ENCODE measurements around the gene CYP19A1. TPM values are rescaled to one million over a fixed set of nuclear protein-coding genes. Genes with fewer than 3 reads are reported as not detected.

The CYP19A1 gene
- total RNA-seq, 1 experiment from 2014 or later, result not detected

DNA sequence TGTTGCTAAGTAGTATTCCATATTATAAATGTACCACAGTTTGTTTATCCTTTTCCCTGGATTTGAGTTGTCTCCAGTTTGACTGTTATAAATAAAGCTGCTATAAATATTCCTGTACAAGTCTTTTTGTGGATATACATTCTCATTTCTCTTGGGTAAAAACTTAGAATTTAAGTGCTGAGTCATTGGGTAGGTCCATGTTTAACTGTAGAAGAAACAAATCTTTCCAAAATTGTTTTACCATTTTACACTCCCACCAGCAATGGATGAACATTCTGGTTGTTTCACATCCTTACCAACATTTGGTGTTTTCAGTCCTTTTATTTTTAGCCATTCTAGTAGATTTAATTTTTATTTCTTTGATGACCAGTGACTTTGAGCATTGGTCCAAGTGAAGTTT, 169.7 kb downstream of the CYP19A1 start:
- ChIA-PET POLR2A (no interaction called here), CTCF (interaction anchor here (1.6 kb wide), 1 partner anchor 24 kb away, joined by 3 read pairs; no protein-coding TSS in a partner anchor), RAD21 (ENCODE audit: low non-redundant PET in 1 of 2, low total read pairs in 2 of 2, uncharacterized antibody in 2 of 2, unreplicated experiment in 2 of 2) (no interaction called here)
- Histone ChIP-seq H3K9ac (ENCODE audit: low read length) (no peak overlapping the region), H3K27ac (ENCODE audit: low read depth, low read length) (no peak overlapping the region), H3K9me3 (ENCODE audit: control insufficient read depth in 1 of 2, insufficient read depth in 1 of 2, low read depth in 1 of 2, low read length in 2 of 2) (no peaks in the 10 kb centered on the region), H3K4me3 (replicated peaks in 1 of 2; ENCODE audit: low read depth in 1 of 2, low read length in 2 of 2) (no peak overlapping the region), H3K36me3 (ENCODE audit: control insufficient read depth in 1 of 2, insufficient read depth in 2 of 2, low read length in 2 of 2) (no peaks in the 10 kb centered on the region), H3K9me2 (ENCODE audit: insufficient read depth) (no peaks in the 10 kb centered on the region), H3K27me3 (ENCODE audit: insufficient read depth, low read length) (no peaks in the 10 kb centered on the region), H3K4me2 (ENCODE audit: low read length) (no peak overlapping the region), H3K4me1 (ENCODE audit: control insufficient read depth in 1 of 2, insufficient read depth in 2 of 2, low read length in 2 of 2) (0 out of 4 replicates have a peak, but pooled peaks cover under 1 to 2% of the 10 kb centered on the region in 2 experiments), H4K20me1 (ENCODE audit: insufficient read depth) (no peaks in the 10 kb centered on the region), H2AFZ (ENCODE audit: low read depth, low read length, poor library complexity, severe bottlenecking) (no peak overlapping the region), H3K79me2 (ENCODE audit: insufficient read depth, low read length) (no peaks in the 10 kb centered on the region)
- intact Hi-C loops (cut with micrococcal nuclease), result loop anchor here (10.0 kb wide), 1 partner anchor 116 kb away; no protein-coding TSS in a partner anchor
- DNase-seq (ENCODE audit: low read depth, low spot score) (no peak), ATAC-seq (no peak)
- no peak for TF ChIP-seq CBX3 (IDR thresholded peaks at IDR 0.05; ENCODE audit: low read depth)
- no peak for TF ChIP-seq EGR1 (IDR thresholded peaks at IDR 0.05; ENCODE audit: low read depth)
- TF ChIP-seq RAD21 (IDR thresholded peaks at IDR 0.05; ENCODE audit: low read depth), result no peak
- TF ChIP-seq TCF7L2 (IDR thresholded peaks at IDR 0.05; ENCODE audit: borderline replicate concordance, extremely low read depth, insufficient read depth, insufficient read length), result no peak
- no TSS peak for BruUV-seq (replicated peaks)

DNA sequence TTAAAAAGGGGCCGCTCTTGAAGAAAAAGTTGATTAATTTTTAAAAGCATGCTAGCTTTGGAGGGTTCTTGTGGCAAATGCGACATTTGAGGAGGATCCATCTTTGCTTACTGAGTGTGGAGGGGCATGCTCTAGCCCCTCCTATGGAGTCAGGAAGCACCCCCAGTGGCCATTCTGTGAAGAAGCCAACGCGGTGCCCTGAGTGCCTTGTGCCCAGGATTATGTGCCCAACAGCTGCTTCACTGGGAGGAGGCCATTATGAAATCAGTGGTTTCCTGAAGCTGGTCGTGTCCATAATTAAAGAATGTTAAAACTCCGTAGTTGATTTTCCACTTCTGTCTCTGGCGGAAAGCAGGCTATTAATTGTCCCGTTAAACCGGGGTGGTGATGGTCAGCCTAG, 174.6 kb downstream of the CYP19A1 start:
- H3K79me2 ChIP-seq (ENCODE audit: insufficient read depth, low read length), result no peaks in the 10 kb centered on the region
- H3K36me3 ChIP-seq (ENCODE audit: control insufficient read depth in 1 of 2, insufficient read depth in 2 of 2, low read length in 2 of 2), result no peaks in the 10 kb centered on the region
- no peaks in the 10 kb centered on the region for H3K9me2 ChIP-seq (ENCODE audit: insufficient read depth)
- ChIA-PET RAD21 (ENCODE audit: low non-redundant PET in 1 of 2, low total read pairs in 2 of 2, uncharacterized antibody in 2 of 2, unreplicated experiment in 2 of 2) (interaction anchor here (1.1 to 1.7 kb wide), 3 partner anchors 28 to 219 kb away, joined by 5 to 7 read pairs (median 7); no protein-coding TSS in a partner anchor), POLR2A (no interaction called here), CTCF (interaction anchor here (0.7 to 6.0 kb wide), 23 partner anchors 8 to 613 kb away, joined by 3 to 81 read pairs (median 6); no protein-coding TSS in a partner anchor)
- intact Hi-C loops (cut with micrococcal nuclease), result loop anchor here (1.0 to 10.0 kb wide), 5 partner anchors 28 to 333 kb away; no protein-coding TSS in a partner anchor
- H3K4me3 ChIP-seq (replicated peaks in 1 of 2; ENCODE audit: low read depth in 1 of 2, low read length in 2 of 2), result no peak overlapping the region
- ATAC-seq (peak; percentile 66), DNase-seq (ENCODE audit: low read depth, low spot score) (no peak)
- H4K20me1 ChIP-seq (ENCODE audit: insufficient read depth), result no peaks in the 10 kb centered on the region
- TF ChIP-seq, protein P1, sequence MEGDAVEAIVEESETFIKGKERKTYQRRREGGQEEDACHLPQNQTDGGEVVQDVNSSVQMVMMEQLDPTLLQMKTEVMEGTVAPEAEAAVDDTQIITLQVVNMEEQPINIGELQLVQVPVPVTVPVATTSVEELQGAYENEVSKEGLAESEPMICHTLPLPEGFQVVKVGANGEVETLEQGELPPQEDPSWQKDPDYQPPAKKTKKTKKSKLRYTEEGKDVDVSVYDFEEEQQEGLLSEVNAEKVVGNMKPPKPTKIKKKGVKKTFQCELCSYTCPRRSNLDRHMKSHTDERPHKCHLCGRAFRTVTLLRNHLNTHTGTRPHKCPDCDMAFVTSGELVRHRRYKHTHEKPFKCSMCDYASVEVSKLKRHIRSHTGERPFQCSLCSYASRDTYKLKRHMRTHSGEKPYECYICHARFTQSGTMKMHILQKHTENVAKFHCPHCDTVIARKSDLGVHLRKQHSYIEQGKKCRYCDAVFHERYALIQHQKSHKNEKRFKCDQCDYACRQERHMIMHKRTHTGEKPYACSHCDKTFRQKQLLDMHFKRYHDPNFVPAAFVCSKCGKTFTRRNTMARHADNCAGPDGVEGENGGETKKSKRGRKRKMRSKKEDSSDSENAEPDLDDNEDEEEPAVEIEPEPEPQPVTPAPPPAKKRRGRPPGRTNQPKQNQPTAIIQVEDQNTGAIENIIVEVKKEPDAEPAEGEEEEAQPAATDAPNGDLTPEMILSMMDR (IDR thresholded peaks at IDR 0.05 in 2 of 3, conservative IDR thresholded peaks at IDR 0.05 in 1 of 3; ENCODE audit: borderline replicate concordance in 1 of 3, insufficient read depth in 1 of 3, low read depth in 2 of 3, low read length in 2 of 3), result peak in 2 of 3 experiments; percentile 37 to 40; a peak in 3 of 6 replicates
- no peak for TF ChIP-seq FOSL1 (IDR thresholded peaks at IDR 0.05; ENCODE audit: low read depth)
- H3K9ac ChIP-seq (ENCODE audit: low read length), result no peak overlapping the region
- H3K4me1 ChIP-seq (ENCODE audit: control insufficient read depth in 1 of 2, insufficient read depth in 2 of 2, low read length in 2 of 2), result peaks cover 8% of the 10 kb centered on the region in 2 experiments
- no TSS peak for BruUV-seq (replicated peaks)
- H3K4me2 ChIP-seq (ENCODE audit: low read length), result no peak overlapping the region
- H3K27ac ChIP-seq (ENCODE audit: low read depth, low read length), result no peak overlapping the region
- H3K27me3 ChIP-seq (ENCODE audit: insufficient read depth, low read length), result no peaks in the 10 kb centered on the region
- no peak overlapping the region for H2AFZ ChIP-seq (ENCODE audit: low read depth, low read length, poor library complexity, severe bottlenecking)
- H3K9me3 ChIP-seq (ENCODE audit: control insufficient read depth in 1 of 2, insufficient read depth in 1 of 2, low read depth in 1 of 2, low read length in 2 of 2), result no peaks in the 10 kb centered on the region
